NCI-H2029 treated with DMSO at 0.1 percent for 48 hours (cell line): ENCODE measurements around the gene PCDH9.
"Not testable (repeated sequence)": the region's sequence is repeated elsewhere in the genome, so short reads cannot be mapped to it uniquely, and the experiment has no call there.

Experiments
- DNase-seq: peaks from one replicate; lab custom pipeline; 2025; lab: John Stamatoyannopoulos, UW

Gene PCDH9

GRCh38 chr13:66339214-66339613 lies 890.9 kb downstream of the PCDH9 start:
- no peak for DNase-seq

- no peak for DNase-seq
Observed at GRCh38 chr13:66338542-66338941, 891.6 kb downstream of the PCDH9 start.

DNA sequence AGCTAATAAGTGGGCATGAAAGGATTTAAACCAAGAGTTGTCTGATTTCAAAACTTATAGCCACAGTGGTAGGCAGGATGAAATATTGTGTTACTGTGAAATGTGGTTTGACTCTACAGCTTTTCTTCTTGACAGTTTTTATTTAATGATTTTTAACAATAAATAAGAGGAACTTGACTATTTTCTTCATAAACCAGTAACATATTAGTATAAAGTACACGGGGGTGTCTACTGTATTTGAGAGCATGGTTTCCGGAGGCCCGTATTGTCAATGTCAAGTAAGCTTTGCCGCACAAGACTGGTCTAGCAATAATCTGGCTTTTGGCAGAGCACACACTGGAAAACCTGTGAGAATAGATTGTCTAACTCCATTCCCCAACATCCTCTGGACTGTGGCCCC lies 894.5 kb downstream of the PCDH9 start:
- DNase-seq, result no peak

- no peak for DNase-seq
Observed at GRCh38 chr13:66329988-66330451, 900.1 kb downstream of the PCDH9 start.

GRCh38 chr13:66328476-66328875 lies 901.7 kb downstream of the PCDH9 start:
- no peak for DNase-seq

GRCh38 chr13:66323745-66324347 lies 906.3 kb downstream of the PCDH9 start:
- DNase-seq, result no peak

GRCh38 chr13:66322936-66323335 lies 907.2 kb downstream of the PCDH9 start:
- DNase-seq, result no peak

GRCh38 chr13:66322193-66322740 lies 907.9 kb downstream of the PCDH9 start:
- no peak for DNase-seq

GRCh38 chr13:66314911-66315310 lies 915.2 kb downstream of the PCDH9 start:
- no peak for DNase-seq

DNA sequence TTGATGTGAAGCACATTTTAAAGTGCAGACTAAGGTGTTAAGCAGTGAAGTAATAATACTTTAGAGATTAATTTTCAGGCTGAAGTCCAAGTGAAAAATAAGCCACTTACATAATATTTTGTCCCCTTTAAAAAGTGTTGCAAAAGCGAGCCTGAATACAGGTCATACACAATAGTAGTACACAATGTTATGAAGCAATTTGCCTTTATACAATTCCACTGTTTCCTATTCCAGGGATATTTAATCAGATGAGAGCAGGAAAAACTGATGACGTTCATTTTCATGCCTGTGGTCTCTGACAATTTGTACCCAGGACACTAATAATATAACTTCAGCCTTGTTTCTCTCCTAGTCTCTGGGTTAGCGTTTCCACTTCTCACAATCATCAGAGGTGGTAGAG lies 916.7 kb downstream of the PCDH9 start:
- DNase-seq, result no peak

DNA sequence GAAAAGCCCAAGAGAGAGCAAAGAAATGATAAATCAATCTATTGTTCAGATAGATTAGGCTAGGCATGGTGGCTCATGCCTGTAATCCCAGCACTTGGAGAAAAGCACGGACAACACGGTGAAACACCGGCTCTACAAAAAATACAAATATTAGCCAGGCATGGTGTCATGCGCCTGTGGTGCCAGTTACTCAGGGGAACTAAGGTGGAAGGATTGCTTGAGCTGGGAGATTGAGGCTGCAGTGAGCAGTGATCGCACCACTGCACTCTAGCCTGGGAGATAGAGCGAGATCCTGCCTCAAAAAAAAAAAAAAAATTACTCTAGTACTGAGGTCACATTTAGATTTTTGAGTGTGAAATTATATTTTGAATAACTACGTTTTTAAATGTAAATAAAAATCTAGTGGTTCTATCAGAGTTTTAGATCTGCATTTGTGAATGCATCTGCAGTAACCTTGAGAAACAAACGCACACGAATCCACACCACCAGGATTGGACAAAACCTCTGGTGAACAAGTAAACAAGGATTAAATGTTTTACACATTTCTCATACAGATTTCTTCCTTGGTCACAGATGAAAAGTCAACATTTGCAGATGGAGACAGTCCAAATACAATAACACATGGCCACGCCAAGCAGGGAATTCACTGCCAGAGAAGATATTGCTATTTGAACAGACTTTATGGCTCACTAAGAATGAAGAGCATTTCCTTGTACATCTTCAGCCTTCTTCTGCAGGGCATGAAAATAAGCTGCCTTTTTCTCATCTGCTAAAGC lies 917.6 kb downstream of the PCDH9 start:
- DNase-seq, result no peak

GRCh38 chr13:66305961-66306617 lies 924.0 kb downstream of the PCDH9 start:
- DNase-seq, result no peak

DNA sequence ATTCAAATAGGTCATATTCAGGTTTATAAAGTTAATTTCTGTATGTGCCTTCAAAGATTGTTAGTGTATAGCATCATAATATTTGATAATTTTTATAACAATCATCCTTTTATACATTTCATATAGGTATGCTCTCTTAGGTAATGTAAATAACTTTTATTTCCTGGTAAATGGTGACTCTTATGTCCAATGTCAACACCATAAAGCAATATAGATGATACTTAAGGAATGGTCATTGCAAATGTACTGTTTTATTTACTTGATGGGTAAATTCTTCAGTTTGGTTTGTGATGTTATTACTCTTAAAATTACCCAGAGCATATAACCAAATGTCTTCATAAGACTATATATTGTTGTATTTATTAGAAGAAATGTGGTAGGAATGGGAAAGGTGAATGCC lies 928.7 kb downstream of the PCDH9 start:
- no peak for DNase-seq

GRCh38 chr13:66301006-66301405 lies 929.1 kb downstream of the PCDH9 start:
- no peak for DNase-seq

DNA sequence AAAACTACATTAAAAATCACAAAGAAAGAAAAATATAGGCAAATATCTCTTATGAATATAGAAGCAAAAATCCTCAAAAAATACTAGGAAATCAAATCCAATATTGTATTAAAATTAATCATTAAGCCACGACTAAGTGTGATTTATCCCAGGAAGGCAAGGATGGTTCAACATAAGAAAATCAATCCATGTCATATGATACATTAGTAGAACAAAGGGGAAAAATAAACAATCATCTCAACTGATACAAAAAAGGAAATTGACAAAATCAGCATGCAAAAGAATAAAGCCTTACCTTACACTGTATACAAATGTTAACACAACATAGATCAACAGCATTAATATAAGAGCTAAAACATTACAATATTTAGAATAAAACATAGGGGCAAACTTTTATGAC lies 933.3 kb downstream of the PCDH9 start:
- no peak for DNase-seq

DNA sequence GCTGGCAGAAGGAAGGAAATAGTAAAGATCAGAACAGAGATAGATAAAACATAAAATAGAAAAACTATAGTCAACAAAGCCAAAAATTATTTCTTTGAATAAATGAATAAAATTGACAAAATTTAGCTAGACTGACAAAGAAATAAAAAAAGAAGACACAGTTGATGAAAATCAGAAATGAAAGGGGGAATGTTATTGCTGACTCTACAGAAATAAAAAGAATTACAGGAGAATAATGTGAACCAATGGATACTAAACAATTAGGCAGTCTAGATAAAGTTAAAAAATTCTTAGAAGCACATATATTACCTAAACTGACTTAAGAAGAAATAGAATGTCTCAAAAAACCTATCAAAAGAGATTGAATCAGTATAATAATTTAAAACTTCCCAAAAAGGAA lies 933.8 kb downstream of the PCDH9 start:
- no peak for DNase-seq

DNA sequence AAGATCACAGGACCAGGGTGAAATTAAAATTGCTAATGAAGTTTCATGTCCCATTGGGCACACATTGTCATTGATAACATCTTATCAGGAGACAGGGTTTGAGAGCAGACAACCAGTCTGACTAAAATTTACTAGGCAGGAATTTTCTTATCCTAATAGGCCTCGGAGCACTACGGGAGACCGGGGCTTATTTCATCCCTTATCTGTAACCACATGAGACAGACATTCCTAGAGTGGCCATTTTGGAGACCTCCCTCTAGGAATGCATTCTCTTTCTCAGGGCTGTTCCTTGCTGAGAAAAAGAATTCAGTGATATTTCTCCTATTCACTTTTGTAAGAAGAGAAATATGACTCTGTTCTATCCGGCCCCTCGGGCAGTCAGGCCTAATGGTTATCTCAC lies 943.3 kb downstream of the PCDH9 start:
- not testable (repeated sequence) for DNase-seq

GRCh38 chr13:66275416-66275815 lies 954.7 kb downstream of the PCDH9 start:
- no peak for DNase-seq

- DNase-seq, result no peak
Observed at GRCh38 chr13:66273011-66273410, 957.1 kb downstream of the PCDH9 start.

GRCh38 chr13:66266761-66267160 lies 963.4 kb downstream of the PCDH9 start:
- DNase-seq, result no peak

GRCh38 chr13:66266348-66266747 lies 963.8 kb downstream of the PCDH9 start:
- DNase-seq, result no peak

DNA sequence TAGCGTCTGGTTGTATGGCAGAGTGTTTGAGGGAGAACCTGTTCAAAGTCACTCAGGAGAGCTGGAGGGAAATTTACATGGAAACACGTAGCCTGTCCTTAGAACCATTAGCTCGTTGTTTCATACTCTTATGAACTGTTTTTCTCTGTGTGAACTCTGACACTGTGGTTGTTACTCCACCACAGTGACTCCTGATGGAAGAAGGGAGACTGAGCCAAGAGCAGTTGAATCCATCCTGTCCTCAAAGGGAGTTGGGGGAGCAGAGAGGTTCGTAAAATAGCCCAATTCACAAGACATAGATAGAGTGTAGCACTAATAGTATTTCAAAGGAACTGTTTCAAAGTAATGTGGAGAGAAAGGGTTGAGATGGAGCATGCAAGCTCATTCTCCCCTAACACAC lies 964.8 kb downstream of the PCDH9 start:
- no peak for DNase-seq

DNA sequence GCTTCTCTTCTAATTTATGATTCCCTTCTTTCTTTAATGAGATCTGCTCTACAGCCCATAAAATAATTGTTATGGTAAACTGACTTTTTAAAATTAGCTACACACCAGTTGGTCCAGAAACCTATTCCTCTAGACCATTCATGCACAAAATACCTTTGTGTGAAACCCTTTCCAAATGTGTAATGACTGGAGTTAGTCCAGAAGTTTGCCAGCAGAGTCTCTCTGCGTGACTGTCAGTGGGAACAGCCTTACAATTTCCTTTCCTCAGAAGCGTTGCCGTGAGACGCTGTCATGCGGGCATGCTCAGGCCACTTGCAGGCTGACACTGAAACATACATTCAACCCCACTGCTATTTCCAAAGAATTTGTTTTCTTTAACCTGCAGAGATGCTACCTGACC lies 965.2 kb downstream of the PCDH9 start:
- DNase-seq, result no peak
